Activated CD4-positive, alpha-beta T cell treated with anti-CD3 and anti-CD28 coated beads, Interleukin-2, Interleukin-4, amounts not matched to agents 100 ng/mL and 50 ng/mL, durations not matched to agents 16 hours and 8 hours (primary cell): ENCODE measurements around the gene EXD3.

Source experiments
- DNase-seq: peaks from one replicate; pipeline ENCODE4 v3.0.0-alpha.2; 2020; ENCODE audit warnings: low spot score

EXD3 gene

GRCh38 chr9:137432687-137433348 lies 9.9 kb upstream of the EXD3 start:
- DNase-seq, result no peak

- no peak for DNase-seq
Measured at GRCh38 chr9:137431416-137431931, 8.5 kb upstream of the EXD3 start.

DNA sequence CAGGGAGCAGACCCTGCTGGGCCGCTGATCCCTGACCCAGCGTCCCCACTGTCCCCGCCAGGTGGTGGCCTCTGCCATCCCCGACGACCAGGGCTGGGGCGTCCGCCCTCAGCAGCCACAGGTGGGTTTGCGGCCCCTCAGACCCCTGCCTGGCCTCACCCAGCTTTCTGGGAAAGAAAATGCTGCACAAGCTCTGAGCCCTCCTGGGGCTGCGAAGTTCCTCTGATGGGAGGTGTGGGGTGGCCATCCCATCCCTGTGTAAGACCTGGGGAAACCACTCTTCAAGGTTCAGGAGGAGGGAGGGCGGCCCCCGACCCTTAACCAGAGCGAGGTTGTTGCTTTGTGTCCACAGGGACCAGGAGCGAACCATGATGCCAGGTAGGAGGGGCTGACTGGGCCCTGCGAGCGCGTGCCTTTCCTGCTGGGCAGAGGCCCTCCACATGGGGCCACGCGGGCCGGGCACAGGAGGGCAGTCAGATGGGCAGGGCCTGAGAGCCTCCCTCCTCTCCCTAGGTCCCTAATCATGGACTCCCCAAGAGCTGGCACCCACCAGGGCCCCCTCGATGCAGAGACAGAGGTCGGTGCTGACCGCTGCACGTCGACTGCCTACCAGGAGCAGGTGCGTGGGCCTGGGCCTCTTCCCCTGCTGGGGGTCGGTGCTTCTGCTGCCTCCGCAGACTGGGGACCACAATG lies 7.9 kb upstream of the EXD3 start:
- no peak for DNase-seq

GRCh38 chr9:137429974-137430722 lies 7.2 kb upstream of the EXD3 start:
- DNase-seq, result no peak

DNA sequence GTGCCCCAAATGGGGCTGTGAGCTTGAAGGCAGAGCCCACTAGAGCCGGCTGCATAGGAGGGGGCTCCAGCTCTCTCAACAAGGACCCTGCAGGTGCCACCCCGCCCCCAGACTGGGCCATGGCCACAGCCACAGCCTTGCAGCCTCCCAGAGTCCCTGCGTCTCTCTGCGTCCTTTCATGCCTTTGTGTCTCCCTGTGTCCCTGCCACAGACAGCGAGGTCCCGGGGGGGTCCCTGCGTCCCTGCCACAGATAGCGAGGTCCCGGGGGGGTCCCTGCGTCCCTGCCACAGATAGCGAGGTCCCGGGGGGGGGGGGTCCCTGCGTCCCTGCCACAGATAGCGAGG lies 6.6 kb upstream of the EXD3 start:
- no peak for DNase-seq

DNA sequence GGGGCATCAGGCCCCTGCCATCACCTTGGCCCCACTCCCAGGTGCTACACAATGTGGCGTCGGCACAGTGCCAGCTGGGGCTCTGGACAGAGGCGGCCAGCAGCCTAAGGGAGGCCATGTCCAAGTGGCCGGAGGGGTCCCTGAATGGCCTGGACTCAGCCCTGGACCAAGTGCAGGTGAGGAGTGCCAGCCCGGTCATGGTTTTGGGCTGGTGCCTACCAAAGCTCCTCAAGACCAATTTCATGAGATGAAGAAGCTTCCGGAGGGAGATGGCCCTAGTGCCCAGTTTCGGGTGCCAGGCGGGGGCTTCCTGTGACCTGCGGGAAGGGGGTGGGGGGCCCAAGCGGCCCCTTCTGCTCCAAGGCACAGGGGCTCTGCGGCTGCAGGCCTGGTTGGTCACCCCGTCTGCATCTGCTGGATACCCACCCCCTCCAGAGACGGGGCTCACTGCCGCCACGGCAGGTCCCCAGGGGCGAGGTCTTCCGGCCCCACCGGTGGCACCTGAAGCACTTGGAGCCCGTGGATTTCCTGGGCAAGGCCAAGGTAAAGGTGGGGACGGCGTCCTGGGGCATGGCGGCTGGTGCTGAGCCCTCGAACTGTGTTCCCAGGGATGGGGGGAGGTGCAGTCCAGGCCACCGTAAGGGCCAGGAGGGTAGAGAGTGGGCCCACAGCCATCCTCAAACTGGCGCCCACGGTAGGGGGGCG lies 6.0 kb upstream of the EXD3 start:
- no peak for DNase-seq

DNA sequence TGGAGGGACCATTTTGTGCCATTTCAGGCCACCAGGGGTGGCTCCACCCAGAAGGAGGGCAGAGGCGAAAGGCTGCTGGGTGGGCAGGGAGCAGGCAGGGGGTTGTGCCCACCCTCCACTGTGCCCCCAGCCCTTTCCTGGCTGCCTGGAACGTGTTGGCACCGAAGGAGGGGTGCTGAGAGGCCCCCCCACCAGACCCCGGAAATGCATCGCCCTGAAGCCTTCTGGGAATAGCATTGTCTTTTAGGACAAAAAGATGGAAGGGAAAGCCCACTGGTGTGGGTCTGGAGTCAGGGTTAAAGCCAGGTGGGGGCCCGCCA lies 5.3 kb upstream of the EXD3 start:
- DNase-seq, result no peak

- DNase-seq, result no peak
Measured at GRCh38 chr9:137427454-137428310, 4.7 kb upstream of the EXD3 start.

- DNase-seq, result no peak
Measured at GRCh38 chr9:137426018-137426681, 3.2 kb upstream of the EXD3 start.

DNA sequence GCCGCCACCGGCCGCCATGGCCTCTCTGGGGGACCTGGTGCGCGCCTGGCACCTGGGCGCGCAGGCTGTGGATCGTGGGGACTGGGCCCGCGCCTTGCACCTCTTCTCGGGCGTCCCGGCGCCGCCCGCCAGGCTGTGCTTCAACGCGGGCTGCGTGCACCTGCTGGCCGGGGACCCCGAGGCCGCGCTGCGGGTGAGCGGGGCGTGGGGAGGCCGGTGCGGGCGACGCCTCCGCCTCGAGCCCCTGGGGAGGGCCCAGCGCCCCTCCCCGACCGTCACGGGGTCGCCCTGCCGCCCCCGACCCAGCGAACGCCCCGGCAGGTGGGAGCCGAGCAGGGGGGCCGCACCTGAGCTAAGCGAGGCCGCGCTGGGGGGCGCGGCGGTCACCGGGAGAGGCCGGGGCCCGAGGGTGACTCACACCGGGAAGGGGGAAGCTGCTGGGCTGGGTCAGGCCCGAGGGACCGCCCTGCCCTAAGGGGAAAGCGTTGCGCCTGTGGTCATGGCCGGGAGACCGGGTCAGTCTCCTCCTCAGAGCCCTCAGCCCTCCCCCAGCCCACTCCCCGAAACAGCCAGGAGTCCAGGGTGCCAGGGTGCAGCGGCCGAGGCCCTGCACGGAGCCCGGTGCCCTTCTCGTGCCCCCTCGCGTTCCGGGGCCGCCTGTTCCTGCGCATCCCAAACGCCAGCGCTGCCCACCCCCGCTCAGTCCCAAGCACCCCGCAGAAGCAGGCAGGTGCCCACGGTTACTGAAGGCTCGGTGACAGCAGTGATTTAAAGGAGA lies 741 bp upstream of the EXD3 start:
- DNase-seq, result no peak

- DNase-seq, result no peak
Measured at GRCh38 chr9:137421838-137422603, 941 bp downstream of the EXD3 start.

DNA sequence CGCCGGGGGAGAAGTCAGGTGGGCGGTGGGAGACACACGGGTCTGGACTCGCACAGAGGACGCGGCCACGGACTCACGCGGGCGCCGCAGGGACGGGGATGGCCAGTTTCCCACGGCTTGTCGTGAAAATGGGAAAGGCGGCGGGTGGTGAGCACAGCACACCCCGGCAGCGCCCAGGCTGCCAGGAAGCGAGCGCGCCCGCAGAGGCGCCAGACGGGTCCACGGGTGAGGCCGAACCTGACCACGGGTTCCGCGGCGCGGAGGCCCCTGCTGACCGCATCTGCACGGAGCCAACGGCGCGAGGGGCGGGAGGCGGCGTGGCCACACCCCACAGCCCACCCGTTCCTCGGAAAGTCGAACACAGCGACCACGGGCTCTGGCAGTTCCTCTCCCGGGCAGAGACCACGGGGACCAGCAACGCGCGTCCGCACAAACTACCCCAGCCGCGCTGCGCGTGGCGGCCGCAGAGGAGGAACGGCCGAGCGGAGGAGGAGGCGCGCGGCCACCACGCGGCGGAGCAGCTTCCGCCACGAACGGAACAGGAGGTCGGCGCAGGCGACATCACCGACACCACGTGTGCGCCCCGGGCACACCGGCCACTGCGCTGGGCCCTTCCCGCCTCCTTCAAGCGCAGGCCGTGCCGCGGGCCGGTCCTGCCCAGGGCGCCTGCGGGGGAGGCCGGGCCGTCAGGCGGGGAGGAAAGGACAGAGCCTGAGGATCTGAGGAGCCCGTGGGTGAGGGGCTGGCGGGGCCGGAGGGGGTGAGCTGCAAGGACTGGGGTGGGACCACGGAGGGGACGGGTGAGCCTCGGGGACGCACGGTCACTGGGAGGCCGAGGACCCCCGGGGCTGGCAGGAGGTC lies 5.6 kb downstream of the EXD3 start:
- DNase-seq, result no peak

DNA sequence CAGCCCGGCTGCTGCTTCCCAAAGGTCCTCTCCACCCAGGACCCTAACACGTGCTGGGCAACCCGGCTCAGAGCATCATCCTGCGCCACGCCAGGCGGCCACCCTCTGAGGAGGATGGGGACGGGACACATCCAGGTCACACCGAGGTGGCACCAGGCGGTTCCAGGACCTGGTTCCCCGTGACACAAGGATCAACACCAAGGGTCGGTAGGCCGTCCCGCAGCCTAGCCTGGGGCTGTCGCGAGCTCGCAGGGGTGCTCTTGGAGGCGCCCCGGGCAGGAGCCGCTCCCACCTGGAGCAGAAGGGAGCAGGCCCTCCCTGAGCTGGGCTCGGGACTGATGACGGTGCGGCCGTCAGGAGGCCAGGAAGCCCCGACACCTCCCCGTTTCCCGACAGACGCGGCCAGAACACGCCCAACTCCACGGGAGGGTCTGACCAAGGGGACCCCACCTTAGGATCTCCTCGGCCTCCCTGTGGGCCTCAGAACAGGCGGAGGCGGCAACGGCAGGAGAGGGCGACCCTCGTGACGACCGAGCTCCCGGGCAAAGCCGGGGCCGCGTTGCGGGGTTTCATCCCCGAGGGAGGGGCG lies 6.3 kb downstream of the EXD3 start:
- DNase-seq, result no peak

- no peak for DNase-seq
Measured at GRCh38 chr9:137416006-137416562, 6.9 kb downstream of the EXD3 start.

DNA sequence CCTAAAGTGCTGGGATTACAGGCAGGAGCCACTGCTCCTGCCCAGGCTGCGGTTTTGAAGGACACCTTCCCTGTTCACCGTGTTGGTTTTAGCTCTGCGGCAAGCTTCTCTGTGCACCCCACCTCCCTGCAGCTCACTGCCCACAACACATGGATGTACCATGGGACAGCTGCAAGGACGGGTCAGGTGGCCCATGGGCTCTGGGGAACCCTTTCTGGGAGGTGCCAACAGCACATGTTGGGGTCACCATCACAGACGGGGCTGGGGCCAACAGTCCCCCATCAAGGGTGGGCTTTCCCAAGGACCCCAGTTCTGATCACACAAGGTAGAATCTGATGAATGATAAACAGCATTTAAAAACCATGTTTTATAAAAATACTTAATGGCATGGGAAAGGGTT lies 7.5 kb downstream of the EXD3 start:
- no peak for DNase-seq

- DNase-seq, result no peak
Measured at GRCh38 chr9:137412431-137412830, 10.5 kb downstream of the EXD3 start.

- peak; percentile 60 for DNase-seq
Measured at GRCh38 chr9:137411645-137412380, 11.1 kb downstream of the EXD3 start.
